ENCODE data around the gene FBLIM1.

Gene FBLIM1

DNA sequence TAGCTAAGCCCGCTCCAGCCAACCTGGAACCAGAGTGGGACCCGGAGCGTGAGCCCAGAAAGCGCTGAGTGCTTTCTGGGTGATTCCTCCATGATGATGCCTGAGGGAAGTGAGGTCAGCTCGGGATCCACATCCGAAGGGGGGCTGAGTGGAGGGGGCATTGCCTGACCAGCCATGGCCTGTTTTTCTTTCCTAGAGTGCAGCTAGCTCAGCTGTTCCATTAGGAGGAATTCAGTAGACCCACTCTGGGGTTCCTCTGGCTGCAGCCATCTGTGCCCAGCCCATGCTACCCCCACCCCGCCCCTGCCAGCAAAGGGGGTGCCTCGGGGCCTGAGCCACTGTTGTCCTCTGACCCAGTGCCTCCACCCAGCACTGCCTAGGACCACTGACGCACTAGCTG is 32.1 kb upstream of the FBLIM1 start:
- Histone ChIP-seq H3K27me3 (replicated peaks in 2 of 5; ENCODE audit: control insufficient read depth in 4 of 5, insufficient read depth in 5 of 5, low read length in 4 of 5) (no peaks in the 10 kb centered on the region), H3K4me1 (ENCODE audit: control extremely low read depth in 1 of 4, control insufficient read depth in 4 of 4, insufficient read depth in 4 of 4, low read length in 3 of 4) (no peaks in the 10 kb centered on the region), H3K36me3 (ENCODE audit: control insufficient read depth in 4 of 4, insufficient read depth in 4 of 4, low read length in 3 of 4) (peaks cover 11 to 85% (median 58%) of the 10 kb centered on the region in 4 experiments), H3K4me3 (ENCODE audit: control insufficient read depth in 1 of 7, extremely low read depth in 1 of 7, insufficient read depth in 4 of 7, low read depth in 2 of 7, low read length in 6 of 7) (no peak overlapping the region), H3K27ac (ENCODE audit: insufficient read depth in 1 of 2, low read depth in 1 of 2, low read length in 2 of 2, poor library complexity in 1 of 2, severe bottlenecking in 2 of 2) (no peak overlapping the region), H3K9me3 (ENCODE audit: control extremely low read depth in 1 of 5, control insufficient read depth in 4 of 5, insufficient read depth in 2 of 5, low read depth in 1 of 5, low read length in 4 of 5) (no peaks in the 10 kb centered on the region)
- DNase-seq: no peak
- 96% methylated on average over 9 of the region's 9 CpGs for WGBS (ENCODE audit: insufficient coverage)
- ChIA-PET POLR2A (no interaction called here), CTCF (interaction anchor here (1.5 kb wide), 1 partner anchor 132 kb away, joined by 4 read pairs; no protein-coding TSS in a partner anchor)

DNA sequence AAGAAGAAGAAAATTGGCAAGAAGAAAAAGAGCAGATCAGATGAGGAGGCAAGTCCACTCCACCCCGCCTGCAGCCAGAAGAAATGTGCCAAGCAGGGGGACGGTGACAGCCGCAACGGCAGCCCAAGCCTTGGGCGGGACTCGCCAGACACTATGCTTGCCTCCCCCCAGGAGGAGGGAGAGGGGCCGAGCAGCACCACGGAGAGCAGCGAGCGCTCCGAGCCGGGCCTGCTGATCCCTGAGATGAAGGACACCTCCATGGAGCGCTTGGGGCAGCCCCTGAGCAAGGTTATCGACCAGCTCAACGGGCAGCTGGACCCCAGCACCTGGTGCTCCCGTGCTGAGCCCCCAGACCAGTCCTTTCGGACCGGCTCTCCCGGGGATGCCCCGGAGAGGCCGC is 31.6 kb upstream of the FBLIM1 start:
- ChIA-PET POLR2A (no interaction called here), CTCF (interaction anchor here (1.5 kb wide), 1 partner anchor 132 kb away, joined by 4 read pairs; no protein-coding TSS in a partner anchor)
- H3K9me3 ChIP-seq (ENCODE audit: control extremely low read depth in 1 of 5, control insufficient read depth in 4 of 5, insufficient read depth in 2 of 5, low read depth in 1 of 5, low read length in 4 of 5): no peaks in the 10 kb centered on the region
- no peaks in the 10 kb centered on the region for H3K4me1 ChIP-seq (ENCODE audit: control extremely low read depth in 1 of 4, control insufficient read depth in 4 of 4, insufficient read depth in 4 of 4, low read length in 3 of 4)
- H3K4me3 ChIP-seq (ENCODE audit: control insufficient read depth in 1 of 7, extremely low read depth in 1 of 7, insufficient read depth in 4 of 7, low read depth in 2 of 7, low read length in 6 of 7): no peak overlapping the region
- no peaks in the 10 kb centered on the region for H3K27me3 ChIP-seq (replicated peaks in 2 of 5; ENCODE audit: control insufficient read depth in 4 of 5, insufficient read depth in 5 of 5, low read length in 4 of 5)
- peaks cover 10 to 86% (median 60%) of the 10 kb centered on the region in 4 experiments for H3K36me3 ChIP-seq (ENCODE audit: control insufficient read depth in 4 of 4, insufficient read depth in 4 of 4, low read length in 3 of 4)
- 95% methylated on average over 21 of the region's 21 CpGs for WGBS (ENCODE audit: insufficient coverage)
- DNase-seq: no peak
- H3K27ac ChIP-seq (ENCODE audit: insufficient read depth in 1 of 2, low read depth in 1 of 2, low read length in 2 of 2, poor library complexity in 1 of 2, severe bottlenecking in 2 of 2): no peak overlapping the region

GRCh38 chr1:15727424-15727823 is 31.2 kb upstream of the FBLIM1 start:
- Histone ChIP-seq H3K36me3 (ENCODE audit: control insufficient read depth in 4 of 4, insufficient read depth in 4 of 4, low read length in 3 of 4) (peaks cover 10 to 87% (median 60%) of the 10 kb centered on the region in 4 experiments), H3K4me3 (ENCODE audit: control insufficient read depth in 1 of 7, extremely low read depth in 1 of 7, insufficient read depth in 4 of 7, low read depth in 2 of 7, low read length in 6 of 7) (no peak overlapping the region), H3K27ac (ENCODE audit: insufficient read depth in 1 of 2, low read depth in 1 of 2, low read length in 2 of 2, poor library complexity in 1 of 2, severe bottlenecking in 2 of 2) (no peak overlapping the region), H3K4me1 (ENCODE audit: control extremely low read depth in 1 of 4, control insufficient read depth in 4 of 4, insufficient read depth in 4 of 4, low read length in 3 of 4) (no peaks in the 10 kb centered on the region), H3K27me3 (replicated peaks in 2 of 5; ENCODE audit: control insufficient read depth in 4 of 5, insufficient read depth in 5 of 5, low read length in 4 of 5) (no peaks in the 10 kb centered on the region), H3K9me3 (ENCODE audit: control extremely low read depth in 1 of 5, control insufficient read depth in 4 of 5, insufficient read depth in 2 of 5, low read depth in 1 of 5, low read length in 4 of 5) (no peaks in the 10 kb centered on the region)
- POLR2A ChIA-PET: no interaction called here
- WGBS (ENCODE audit: insufficient coverage): 94% methylated on average over 10 of the region's 13 CpGs
- CTCF ChIA-PET: interaction anchor here (1.5 kb wide), 1 partner anchor 133 kb away, joined by 4 read pairs; no protein-coding TSS in a partner anchor
- DNase-seq: no peak

DNA sequence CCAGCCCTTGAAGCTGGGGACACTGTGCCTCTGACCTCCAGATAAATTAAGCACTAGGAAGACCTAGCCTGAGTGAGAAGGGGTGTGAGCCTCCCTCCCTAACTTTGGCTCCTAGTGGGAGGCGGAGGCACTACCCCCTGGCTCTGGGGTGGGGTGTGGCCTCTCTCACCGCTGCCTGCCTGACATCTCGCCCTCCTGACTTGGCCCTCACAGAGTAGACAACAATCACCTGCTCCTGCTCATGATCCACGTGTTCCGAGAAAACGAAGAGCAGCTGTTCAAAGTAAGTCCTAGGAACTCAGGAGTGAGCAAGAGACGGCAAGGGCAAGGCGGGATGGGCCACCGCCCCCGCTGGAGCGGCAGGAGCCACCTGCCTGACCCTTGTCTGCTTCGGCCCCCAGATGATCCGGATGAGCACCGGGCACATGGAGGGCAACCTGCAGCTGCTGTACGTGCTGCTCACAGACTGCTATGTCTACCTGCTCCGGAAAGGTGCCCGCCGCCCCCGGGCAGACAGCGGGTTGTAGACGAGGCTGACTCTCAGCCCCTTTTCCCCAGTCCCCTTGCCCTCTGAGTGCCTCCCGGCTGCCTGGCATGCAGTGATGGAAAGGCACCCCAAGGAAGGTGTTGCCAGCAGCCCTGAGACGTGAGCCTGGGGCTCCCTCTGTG is 30.6 kb upstream of the FBLIM1 start:
- no peak for DNase-seq
- Histone ChIP-seq H3K9me3 (ENCODE audit: control extremely low read depth in 1 of 5, control insufficient read depth in 4 of 5, insufficient read depth in 2 of 5, low read depth in 1 of 5, low read length in 4 of 5) (no peaks in the 10 kb centered on the region), H3K36me3 (ENCODE audit: control insufficient read depth in 4 of 4, insufficient read depth in 4 of 4, low read length in 3 of 4) (peaks cover 10 to 87% (median 62%) of the 10 kb centered on the region in 4 experiments), H3K4me3 (ENCODE audit: control insufficient read depth in 1 of 7, extremely low read depth in 1 of 7, insufficient read depth in 4 of 7, low read depth in 2 of 7, low read length in 6 of 7) (no peak overlapping the region), H3K27ac (ENCODE audit: insufficient read depth in 1 of 2, low read depth in 1 of 2, low read length in 2 of 2, poor library complexity in 1 of 2, severe bottlenecking in 2 of 2) (no peak overlapping the region), H3K4me1 (ENCODE audit: control extremely low read depth in 1 of 4, control insufficient read depth in 4 of 4, insufficient read depth in 4 of 4, low read length in 3 of 4) (no peaks in the 10 kb centered on the region), H3K27me3 (replicated peaks in 2 of 5; ENCODE audit: control insufficient read depth in 4 of 5, insufficient read depth in 5 of 5, low read length in 4 of 5) (no peaks in the 10 kb centered on the region)
- ChIA-PET CTCF (interaction anchor here (1.5 kb wide), 1 partner anchor 133 kb away, joined by 4 read pairs; no protein-coding TSS in a partner anchor), POLR2A (no interaction called here)
- 95% methylated on average over 20 of the region's 23 CpGs for WGBS (ENCODE audit: insufficient coverage)

DNA sequence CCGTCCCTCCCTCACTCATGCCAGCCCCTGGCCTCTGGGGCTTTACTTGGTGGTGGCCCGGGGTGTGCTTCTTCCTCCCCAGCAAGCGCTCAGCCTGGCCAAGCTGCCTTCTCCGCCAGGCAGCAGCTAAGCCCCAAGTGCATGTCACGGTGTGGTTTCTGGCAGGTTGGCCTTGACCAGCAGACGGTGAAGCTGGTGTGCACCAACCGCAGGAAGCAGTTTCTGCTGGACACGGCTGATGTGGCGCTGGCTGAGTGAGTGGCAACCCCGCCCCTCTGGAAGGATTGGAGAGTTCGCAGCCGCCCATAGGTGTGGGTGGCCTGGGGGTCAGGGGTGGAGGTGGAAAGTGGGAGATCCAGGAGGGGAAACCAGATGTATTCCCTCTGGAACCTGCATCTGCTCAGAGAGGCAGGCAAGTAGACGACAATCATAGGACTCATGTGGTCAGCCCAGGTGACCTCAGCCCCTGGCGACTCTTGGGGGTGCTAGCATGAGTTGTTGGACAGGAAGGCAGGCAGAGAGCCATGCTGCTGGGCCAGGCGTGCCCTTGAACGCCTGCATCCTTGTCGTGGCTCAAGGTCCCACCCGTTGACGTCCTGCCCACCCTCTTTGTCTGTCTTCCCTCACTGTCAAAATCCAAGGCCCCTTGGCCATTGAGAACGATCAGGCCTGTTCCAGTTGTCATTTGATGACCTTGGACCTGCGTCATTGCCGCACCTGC is 29.5 kb upstream of the FBLIM1 start:
- Histone ChIP-seq H3K9me3 (ENCODE audit: control extremely low read depth in 1 of 5, control insufficient read depth in 4 of 5, insufficient read depth in 2 of 5, low read depth in 1 of 5, low read length in 4 of 5) (no peaks in the 10 kb centered on the region), H3K36me3 (ENCODE audit: control insufficient read depth in 4 of 4, insufficient read depth in 4 of 4, low read length in 3 of 4) (peaks cover 8 to 95% (median 65%) of the 10 kb centered on the region in 4 experiments), H3K27me3 (replicated peaks in 2 of 5; ENCODE audit: control insufficient read depth in 4 of 5, insufficient read depth in 5 of 5, low read length in 4 of 5) (no peaks in the 10 kb centered on the region), H3K4me1 (ENCODE audit: control extremely low read depth in 1 of 4, control insufficient read depth in 4 of 4, insufficient read depth in 4 of 4, low read length in 3 of 4) (no peaks in the 10 kb centered on the region), H3K4me3 (ENCODE audit: control insufficient read depth in 1 of 7, extremely low read depth in 1 of 7, insufficient read depth in 4 of 7, low read depth in 2 of 7, low read length in 6 of 7) (no peak overlapping the region), H3K27ac (ENCODE audit: insufficient read depth in 1 of 2, low read depth in 1 of 2, low read length in 2 of 2, poor library complexity in 1 of 2, severe bottlenecking in 2 of 2) (no peak overlapping the region)
- no peak for DNase-seq
- ChIA-PET CTCF (no interaction called here), POLR2A (no interaction called here)
- WGBS (ENCODE audit: insufficient coverage): 93% methylated on average over 21 of the region's 22 CpGs

- no peak for DNase-seq
- Histone ChIP-seq H3K27ac (ENCODE audit: insufficient read depth in 1 of 2, low read depth in 1 of 2, low read length in 2 of 2, poor library complexity in 1 of 2, severe bottlenecking in 2 of 2) (no peak overlapping the region), H3K36me3 (ENCODE audit: control insufficient read depth in 4 of 4, insufficient read depth in 4 of 4, low read length in 3 of 4) (peaks cover 4 to 94% (median 61%) of the 10 kb centered on the region in 4 experiments), H3K4me3 (ENCODE audit: control insufficient read depth in 1 of 7, extremely low read depth in 1 of 7, insufficient read depth in 4 of 7, low read depth in 2 of 7, low read length in 6 of 7) (no peak overlapping the region), H3K27me3 (replicated peaks in 2 of 5; ENCODE audit: control insufficient read depth in 4 of 5, insufficient read depth in 5 of 5, low read length in 4 of 5) (no peaks in the 10 kb centered on the region), H3K9me3 (ENCODE audit: control extremely low read depth in 1 of 5, control insufficient read depth in 4 of 5, insufficient read depth in 2 of 5, low read depth in 1 of 5, low read length in 4 of 5) (no peaks in the 10 kb centered on the region), H3K4me1 (ENCODE audit: control extremely low read depth in 1 of 4, control insufficient read depth in 4 of 4, insufficient read depth in 4 of 4, low read length in 3 of 4) (peaks cover 0 to under 1% (median 0%) of the 10 kb centered on the region in 4 experiments)
- POLR2A ChIA-PET: no interaction called here
- 98% methylated on average over 15 of the region's 16 CpGs for whole genome bisulfite sequencing (ENCODE audit: insufficient coverage)
- CTCF ChIA-PET: interaction anchor here (1.5 kb wide), 1 partner anchor 10 kb away, joined by 4 read pairs; no protein-coding TSS in a partner anchor
These were observed 28.2 kb upstream of the FBLIM1 start for GRCh38 chr1:15730423-15730822.

DNA sequence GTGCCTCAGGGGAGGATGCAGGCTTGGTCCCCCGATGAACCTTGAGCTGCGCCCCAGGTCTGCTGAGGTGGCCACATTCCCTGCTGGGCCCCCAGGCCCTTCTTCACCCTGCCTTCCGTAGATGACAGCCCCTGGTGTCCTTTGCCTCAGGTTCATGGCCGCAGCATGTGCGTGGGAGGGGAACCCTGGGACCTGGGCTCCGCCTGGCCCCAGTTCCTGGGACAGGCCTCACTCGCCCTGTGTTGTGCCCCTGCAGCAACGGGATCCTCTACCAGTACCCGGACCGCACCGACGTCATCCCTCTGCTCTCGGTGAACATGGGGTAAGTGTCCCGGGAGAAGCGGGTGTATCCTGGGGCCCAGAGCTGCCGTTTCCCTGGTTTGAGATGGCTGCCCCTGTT is 27.7 kb upstream of the FBLIM1 start:
- no peak for DNase-seq
- H3K36me3 ChIP-seq (ENCODE audit: control insufficient read depth in 4 of 4, insufficient read depth in 4 of 4, low read length in 3 of 4): peaks cover 4 to 89% (median 56%) of the 10 kb centered on the region in 4 experiments
- ChIA-PET CTCF (interaction anchor here (0.7 to 1.5 kb wide), 3 partner anchors 10 to 11 kb away, joined by 3 to 4 read pairs (median 3); no protein-coding TSS in a partner anchor), POLR2A (interaction anchor here (0.6 kb wide), 1 partner anchor 17 kb away, joined by 3 read pairs; no protein-coding TSS in a partner anchor)
- no peak overlapping the region for H3K4me3 ChIP-seq (ENCODE audit: control insufficient read depth in 1 of 7, extremely low read depth in 1 of 7, insufficient read depth in 4 of 7, low read depth in 2 of 7, low read length in 6 of 7)
- H3K27me3 ChIP-seq (replicated peaks in 2 of 5; ENCODE audit: control insufficient read depth in 4 of 5, insufficient read depth in 5 of 5, low read length in 4 of 5): no peaks in the 10 kb centered on the region
- H3K27ac ChIP-seq (ENCODE audit: insufficient read depth in 1 of 2, low read depth in 1 of 2, low read length in 2 of 2, poor library complexity in 1 of 2, severe bottlenecking in 2 of 2): no peak overlapping the region
- H3K9me3 ChIP-seq (ENCODE audit: control extremely low read depth in 1 of 5, control insufficient read depth in 4 of 5, insufficient read depth in 2 of 5, low read depth in 1 of 5, low read length in 4 of 5): no peaks in the 10 kb centered on the region
- H3K4me1 ChIP-seq (ENCODE audit: control extremely low read depth in 1 of 4, control insufficient read depth in 4 of 4, insufficient read depth in 4 of 4, low read length in 3 of 4): peaks cover 0 to 3% (median 0%) of the 10 kb centered on the region in 4 experiments
- 98% methylated on average over 14 of the region's 16 CpGs for WGBS (ENCODE audit: insufficient coverage)
